Measurements from ENCODE around the gene ELOVL5.

Gene ELOVL5

GRCh38 chr6:53375847-53376246 lies 27.1 kb upstream of the ELOVL5 start:
- peaks cover 28% of the 10 kb centered on the region for H3K27me3 ChIP-seq (ENCODE audit: control insufficient read depth, insufficient read depth, low read length)
- H3K9ac ChIP-seq (ENCODE audit: low read depth, low read length), result no peak overlapping the region
- H3K4me2 ChIP-seq (ENCODE audit: low read length), result no peak overlapping the region
- H3K4me1 ChIP-seq (ENCODE audit: control insufficient read depth, insufficient read depth, low read length), result no peaks in the 10 kb centered on the region
- H3K9me3 ChIP-seq (replicated peaks; ENCODE audit: low read length), result no peaks in the 10 kb centered on the region
- H3K4me3 ChIP-seq (ENCODE audit: low read length), result no peak overlapping the region
- H3K36me3 ChIP-seq (ENCODE audit: insufficient read depth, low read length), result no peaks in the 10 kb centered on the region

- no peaks in the 10 kb centered on the region for H3K36me3 ChIP-seq (ENCODE audit: insufficient read depth, low read length)
- no peaks in the 10 kb centered on the region for H3K9me3 ChIP-seq (replicated peaks; ENCODE audit: low read length)
- no peak overlapping the region for H3K9ac ChIP-seq (ENCODE audit: low read depth, low read length)
- H3K4me1 ChIP-seq (ENCODE audit: control insufficient read depth, insufficient read depth, low read length), result no peaks in the 10 kb centered on the region
- H3K4me2 ChIP-seq (ENCODE audit: low read length), result no peak overlapping the region
- H3K4me3 ChIP-seq (ENCODE audit: low read length), result no peak overlapping the region
- peaks cover 23% of the 10 kb centered on the region for H3K27me3 ChIP-seq (ENCODE audit: control insufficient read depth, insufficient read depth, low read length)
Measured at GRCh38 chr6:53373638-53374037, 24.9 kb upstream of the ELOVL5 start.

GRCh38 chr6:53369876-53370515 lies 21.2 kb upstream of the ELOVL5 start:
- Histone ChIP-seq H3K9ac (ENCODE audit: low read depth, low read length) (no peak overlapping the region), H3K4me2 (ENCODE audit: low read length) (no peak overlapping the region), H3K9me3 (replicated peaks; ENCODE audit: low read length) (no peaks in the 10 kb centered on the region), H3K27me3 (ENCODE audit: control insufficient read depth, insufficient read depth, low read length) (peaks cover 17% of the 10 kb centered on the region), H3K4me3 (ENCODE audit: low read length) (no peak overlapping the region), H3K36me3 (ENCODE audit: insufficient read depth, low read length) (no peaks in the 10 kb centered on the region), H3K4me1 (ENCODE audit: control insufficient read depth, insufficient read depth, low read length) (no peaks in the 10 kb centered on the region)

GRCh38 chr6:53369051-53369450 lies 20.3 kb upstream of the ELOVL5 start:
- no peak overlapping the region for H3K4me2 ChIP-seq (ENCODE audit: low read length)
- H3K4me1 ChIP-seq (ENCODE audit: control insufficient read depth, insufficient read depth, low read length), result no peaks in the 10 kb centered on the region
- H3K9ac ChIP-seq (ENCODE audit: low read depth, low read length), result no peak overlapping the region
- H3K9me3 ChIP-seq (replicated peaks; ENCODE audit: low read length), result no peaks in the 10 kb centered on the region
- H3K27me3 ChIP-seq (ENCODE audit: control insufficient read depth, insufficient read depth, low read length), result peaks cover 8% of the 10 kb centered on the region
- H3K36me3 ChIP-seq (ENCODE audit: insufficient read depth, low read length), result no peaks in the 10 kb centered on the region
- no peak overlapping the region for H3K4me3 ChIP-seq (ENCODE audit: low read length)

- Histone ChIP-seq H3K4me2 (ENCODE audit: low read length) (no peak overlapping the region), H3K27me3 (ENCODE audit: control insufficient read depth, insufficient read depth, low read length) (no peaks in the 10 kb centered on the region), H3K36me3 (ENCODE audit: insufficient read depth, low read length) (no peaks in the 10 kb centered on the region), H3K4me3 (ENCODE audit: low read length) (no peak overlapping the region), H3K4me1 (ENCODE audit: control insufficient read depth, insufficient read depth, low read length) (peaks cover 11% of the 10 kb centered on the region), H3K9ac (ENCODE audit: low read depth, low read length) (no peak overlapping the region), H3K9me3 (replicated peaks; ENCODE audit: low read length) (no peaks in the 10 kb centered on the region)
Measured at GRCh38 chr6:53366128-53366641, 17.4 kb upstream of the ELOVL5 start.

GRCh38 chr6:53363341-53364079 lies 14.8 kb upstream of the ELOVL5 start:
- Histone ChIP-seq H3K4me3 (ENCODE audit: low read length) (no peak overlapping the region), H3K4me2 (ENCODE audit: low read length) (no peak overlapping the region), H3K9ac (ENCODE audit: low read depth, low read length) (no peak overlapping the region), H3K4me1 (ENCODE audit: control insufficient read depth, insufficient read depth, low read length) (peaks cover 32% of the 10 kb centered on the region), H3K9me3 (replicated peaks; ENCODE audit: low read length) (no peaks in the 10 kb centered on the region), H3K27me3 (ENCODE audit: control insufficient read depth, insufficient read depth, low read length) (no peaks in the 10 kb centered on the region), H3K36me3 (ENCODE audit: insufficient read depth, low read length) (no peaks in the 10 kb centered on the region)

GRCh38 chr6:53361549-53362031 lies 12.8 kb upstream of the ELOVL5 start:
- Histone ChIP-seq H3K4me3 (ENCODE audit: low read length) (peak overlapping the region; percentile 15), H3K27me3 (ENCODE audit: control insufficient read depth, insufficient read depth, low read length) (no peaks in the 10 kb centered on the region), H3K4me1 (ENCODE audit: control insufficient read depth, insufficient read depth, low read length) (peaks cover 34% of the 10 kb centered on the region), H3K9ac (ENCODE audit: low read depth, low read length) (no peak overlapping the region), H3K4me2 (ENCODE audit: low read length) (peak overlapping the region; percentile 19), H3K9me3 (replicated peaks; ENCODE audit: low read length) (no peaks in the 10 kb centered on the region), H3K36me3 (ENCODE audit: insufficient read depth, low read length) (no peaks in the 10 kb centered on the region)

GRCh38 chr6:53360093-53360912 lies 11.6 kb upstream of the ELOVL5 start:
- Histone ChIP-seq H3K4me2 (ENCODE audit: low read length) (peak overlapping the region; percentile 90), H3K9me3 (replicated peaks; ENCODE audit: low read length) (no peaks in the 10 kb centered on the region), H3K36me3 (ENCODE audit: insufficient read depth, low read length) (no peaks in the 10 kb centered on the region), H3K9ac (ENCODE audit: low read depth, low read length) (peak overlapping the region; percentile 89), H3K4me3 (ENCODE audit: low read length) (peak overlapping the region; percentile 74), H3K27me3 (ENCODE audit: control insufficient read depth, insufficient read depth, low read length) (no peaks in the 10 kb centered on the region), H3K4me1 (ENCODE audit: control insufficient read depth, insufficient read depth, low read length) (peaks cover 34% of the 10 kb centered on the region)

GRCh38 chr6:53359843-53360092 lies 11.0 kb upstream of the ELOVL5 start:
- H3K9me3 ChIP-seq (replicated peaks; ENCODE audit: low read length), result no peaks in the 10 kb centered on the region
- no peaks in the 10 kb centered on the region for H3K27me3 ChIP-seq (ENCODE audit: control insufficient read depth, insufficient read depth, low read length)
- H3K36me3 ChIP-seq (ENCODE audit: insufficient read depth, low read length), result no peaks in the 10 kb centered on the region
- peaks cover 34% of the 10 kb centered on the region for H3K4me1 ChIP-seq (ENCODE audit: control insufficient read depth, insufficient read depth, low read length)
- peak overlapping the region; percentile 90 for H3K4me2 ChIP-seq (ENCODE audit: low read length)
- H3K9ac ChIP-seq (ENCODE audit: low read depth, low read length), result peak overlapping the region; percentile 89
- H3K4me3 ChIP-seq (ENCODE audit: low read length), result peak overlapping the region; percentile 74

- Histone ChIP-seq H3K4me2 (ENCODE audit: low read length) (peak overlapping the region; percentile 90), H3K27me3 (ENCODE audit: control insufficient read depth, insufficient read depth, low read length) (no peaks in the 10 kb centered on the region), H3K4me3 (ENCODE audit: low read length) (peak overlapping the region; percentile 74), H3K9me3 (replicated peaks; ENCODE audit: low read length) (no peaks in the 10 kb centered on the region), H3K9ac (ENCODE audit: low read depth, low read length) (peak overlapping the region; percentile 89), H3K36me3 (ENCODE audit: insufficient read depth, low read length) (no peaks in the 10 kb centered on the region), H3K4me1 (ENCODE audit: control insufficient read depth, insufficient read depth, low read length) (peaks cover 34% of the 10 kb centered on the region)
Measured at GRCh38 chr6:53359095-53359842, 10.5 kb upstream of the ELOVL5 start.
